GM23338 (cell line): ENCODE data around the gene FGD4. TPM values are rescaled to one million over a fixed set of nuclear protein-coding genes. Genes with fewer than 3 reads are reported as not detected.

Experiments used
- ATAC-seq: fragments of 200-7000 bp; cut with Tn5 transposase; 3 replicates; pipeline ENCODE4 v1.9.1; 2020
- DNase-seq: peaks from one replicate; pipeline ENCODE4 v3.0.0-alpha.2; 2015; ENCODE audit warnings: low spot score
- H2AFZ ChIP-seq: fragments of 200-600 bp; sonication (generic); 2 replicates; pipeline ENCODE4 v1.8.0; 2016; ENCODE audit warnings: antibody characterized with exemption, mild to moderate bottlenecking, moderate library complexity
- H3F3A ChIP-seq: fragments of 200-600 bp; sonication (generic); replicated peaks from 2 replicates; pipeline ENCODE4 v1.8.0; 2017; ENCODE audit warnings: antibody characterized with exemption, mixed run types, low read depth
- H3K27ac ChIP-seq: fragments of 200-600 bp; sonication (generic); 2 replicates; pipeline ENCODE4 v1.6.1; 2016; ENCODE audit warnings: low read depth
- H3K27me3 ChIP-seq: fragments of 200-600 bp; sonication (generic); 2 replicates; pipeline ENCODE4 v1.8.0; 2016; ENCODE audit warnings: mild to moderate bottlenecking, mixed run types, moderate library complexity; ENCODE audit not compliant: insufficient read depth
- H3K36me3 ChIP-seq: fragments of 200-600 bp; sonication (generic); 2 replicates; pipeline ENCODE4 v1.8.0; 2016; ENCODE audit warnings: mild to moderate bottlenecking; ENCODE audit not compliant: insufficient read depth
- H3K4me1 ChIP-seq: fragments of 200-600 bp; sonication (generic); 2 replicates; pipeline ENCODE4 v1.8.0; 2016; ENCODE audit warnings: mild to moderate bottlenecking, moderate library complexity; ENCODE audit not compliant: insufficient read depth
- H3K4me2 ChIP-seq: fragments of 200-600 bp; sonication (generic); 2 replicates; pipeline ENCODE4 v1.7.1; 2017; ENCODE audit warnings: mixed run types
- H3K4me3 ChIP-seq: fragments of 200-600 bp; sonication (generic); 2 replicates; pipeline ENCODE4 v1.6.1; 2016; ENCODE audit warnings: mixed run types
- H3K79me2 ChIP-seq: fragments of 200-600 bp; sonication (generic); replicated peaks from 2 replicates; pipeline ENCODE4 v1.8.0; 2017; ENCODE audit warnings: mild to moderate bottlenecking; ENCODE audit not compliant: insufficient read depth
- H3K9me2 ChIP-seq: fragments of 200-600 bp; sonication (generic); 2 replicates; pipeline ENCODE4 v1.8.0; 2017; ENCODE audit not compliant: insufficient read depth
- H4K20me1 ChIP-seq: fragments of 200-600 bp; sonication (generic); replicated peaks from 2 replicates; pipeline ENCODE4 v1.8.0; 2017; ENCODE audit warnings: mild to moderate bottlenecking; ENCODE audit not compliant: insufficient read depth
- H3K27ac Mint-ChIP-seq: 2 replicates; pipeline ENCODE4 v1.8.0; 2020; ENCODE audit warnings: inconsistent platforms, mild to moderate bottlenecking, moderate library complexity, mixed read lengths
- H3K27me3 Mint-ChIP-seq: 3 replicates; pipeline ENCODE4 v1.8.0; 2022; ENCODE audit warnings: low read depth, mild to moderate bottlenecking, moderate library complexity, mixed read lengths, inconsistent platforms; ENCODE audit not compliant: insufficient read depth, poor library complexity
- H3K36me3 Mint-ChIP-seq: 3 replicates; pipeline ENCODE4 v1.8.0; 2021; ENCODE audit warnings: low read depth, mild to moderate bottlenecking, inconsistent platforms, moderate library complexity, mixed read lengths
- H3K4me1 Mint-ChIP-seq: 3 replicates; pipeline ENCODE4 v1.8.0; 2020; ENCODE audit warnings: mild to moderate bottlenecking, inconsistent platforms, mixed read lengths
- H3K4me3 Mint-ChIP-seq: 3 replicates; pipeline ENCODE4 v1.8.0; 2021; ENCODE audit warnings: moderate library complexity, mild to moderate bottlenecking, inconsistent platforms, mixed read lengths
- H3K9me3 Mint-ChIP-seq: 3 replicates; pipeline ENCODE4 v1.8.0; 2020; ENCODE audit warnings: moderate library complexity, mild to moderate bottlenecking, inconsistent platforms, mixed read lengths
- CREB1 ChIP-seq: fragments of 250-450 bp; sonication (Bioruptor Pico); IDR thresholded peaks from 2 replicates; pipeline ENCODE4 v1.5.0; 2020; ENCODE audit warnings: low read depth, mild to moderate bottlenecking, moderate library complexity
- CTCF ChIP-seq, 2 experiments: fragments of 200-600 bp in 1 of 2; sonication (generic) in 1 of 2; conservative IDR thresholded peaks; 2 replicates each; pipeline versions ENCODE4 v1.5.1 to v1.6.1; 2016 to 2017; ENCODE audit warnings: antibody characterized with exemption in 2 of 2, low read depth in 2 of 2, mild to moderate bottlenecking in 2 of 2, moderate library complexity in 1 of 2
- EZH2 ChIP-seq: fragments of 200-600 bp; sonication (generic); IDR thresholded peaks from one replicate; pipeline ENCODE4 v1.8.0; 2017; ENCODE audit warnings: antibody characterized with exemption, mild to moderate bottlenecking, low read depth; ENCODE audit not compliant: unreplicated experiment
- EZH2phosphoT487 ChIP-seq: fragments of 200-600 bp; sonication (generic); IDR thresholded peaks from one replicate; pipeline ENCODE4 v1.8.1; 2018; ENCODE audit warnings: antibody characterized with exemption; ENCODE audit not compliant: unreplicated experiment
- JUNB ChIP-seq: IDR thresholded peaks from one replicate; pipeline ENCODE4 v1.6.1; 2016; ENCODE audit warnings: antibody characterized with exemption; ENCODE audit not compliant: unreplicated experiment
- NANOG ChIP-seq: IDR thresholded peaks from 2 replicates; pipeline ENCODE4 v1.6.1; 2016; ENCODE audit warnings: antibody characterized with exemption, borderline replicate concordance
- STAT1 ChIP-seq: IDR thresholded peaks from one replicate; pipeline ENCODE4 v1.6.1; 2016; ENCODE audit warnings: antibody characterized with exemption; ENCODE audit not compliant: unreplicated experiment
- ZNF114 ChIP-seq: fragments of 250-450 bp; sonication (Bioruptor Pico); IDR thresholded peaks from 2 replicates; pipeline ENCODE4 v1.5.0; 2020; ENCODE audit warnings: mild to moderate bottlenecking, moderate library complexity
- ZNF331 ChIP-seq: fragments of 250-450 bp; sonication (Bioruptor Pico); IDR thresholded peaks from 2 replicates; pipeline ENCODE4 v1.5.0; 2020; ENCODE audit warnings: low read depth, mild to moderate bottlenecking, moderate library complexity
- polyA plus RNA-seq: library from polyadenylated mRNA; unstranded; fragments of >200 nt; fragmentation: Nextera tagmentation; extraction: Ambion mirVana; gene quantifications from 2 replicates; pipeline ENCODE4 v1.2.1, GENCODE V29; 2016
- total RNA-seq: library from RNA; depleted of rRNA; stranded (reverse); fragments of >200 nt; shearing (Covaris generic); gene quantifications from 2 replicates; pipeline ENCODE4 v1.2.3, GENCODE V29; 2014
- TF ChIP-seq, protein P1 (sequence below): IDR thresholded peaks from 2 replicates; pipeline ENCODE4 v1.6.1; 2016; ENCODE audit warnings: antibody characterized with exemption
- TF ChIP-seq, protein P2 (sequence below): fragments of 250-450 bp; sonication (Bioruptor Pico); IDR thresholded peaks from 2 replicates; pipeline ENCODE4 v1.5.0; 2020; ENCODE audit warnings: mild to moderate bottlenecking, moderate library complexity

The FGD4 gene
- total and polyA plus RNA-seq, 2 experiments from 2014 or later: 24.3 to 54.3 TPM

DNA sequence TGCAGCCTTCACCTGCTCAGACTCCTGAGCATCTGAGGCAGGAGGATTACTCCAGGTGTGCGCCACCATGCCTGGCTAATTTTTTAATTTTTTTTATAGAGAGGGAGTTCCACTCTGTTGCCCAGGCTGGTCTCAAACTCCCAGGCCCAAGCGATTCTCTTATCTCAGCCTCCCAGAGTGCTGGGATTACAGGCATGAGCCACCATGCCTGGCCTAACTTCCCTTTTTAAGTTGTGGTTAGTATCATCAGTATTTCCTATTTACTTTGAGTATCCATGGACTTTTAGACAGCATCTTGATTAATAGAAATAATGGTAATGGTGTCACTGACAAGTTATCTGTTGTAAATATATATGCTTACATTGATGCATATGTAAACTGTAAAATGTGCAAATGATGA is 116.9 kb downstream of the FGD4 start:
- no peak for ATAC-seq
- Histone ChIP-seq H3K36me3 (no peaks in the 10 kb centered on the region), H3K9me2 (no peaks in the 10 kb centered on the region), H3K4me1 (peaks cover 39% of the 10 kb centered on the region), H3K27ac (no peak overlapping the region), H2AFZ (no peak overlapping the region), H3K79me2 (peaks cover 98% of the 10 kb centered on the region), H3K4me3 (no peak overlapping the region), H4K20me1 (peaks cover 28% of the 10 kb centered on the region), H3K27me3 (no peaks in the 10 kb centered on the region), H3K4me2 (no peak overlapping the region), H3F3A (no peaks in the 10 kb centered on the region)
- Mint-ChIP-seq H3K27me3 (peaks cover 2% of the 10 kb centered on the region), H3K36me3 (peaks cover 3% of the 10 kb centered on the region; the same call in 1 of the 3 replicates), H3K4me3 (no peak overlapping the region), H3K4me1 (peaks cover 45% of the 10 kb centered on the region), H3K9me3 (no peaks in the 10 kb centered on the region), H3K27ac (no peak overlapping the region)
- no peak for DNase-seq
- no peak for TF ChIP-seq STAT1

DNA sequence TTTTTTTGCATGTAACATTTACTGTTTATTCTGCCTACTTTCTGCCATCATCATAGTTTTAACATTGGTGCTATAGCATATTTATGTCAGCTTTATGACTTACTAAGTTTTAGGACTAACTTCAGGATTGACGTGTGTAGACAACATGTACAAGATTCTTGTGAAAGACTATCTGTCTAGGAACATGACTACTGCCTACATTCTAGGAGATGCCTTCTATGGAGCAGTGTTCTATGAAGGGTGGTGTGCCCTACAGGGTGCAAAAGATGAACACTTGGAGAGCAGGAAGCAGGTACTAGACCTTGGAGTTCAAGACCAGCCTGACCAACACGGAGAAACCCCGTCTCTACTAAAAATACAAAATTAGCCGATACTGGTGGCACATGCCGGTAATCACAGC is 118.6 kb downstream of the FGD4 start:
- Mint-ChIP-seq H3K36me3 (peaks cover 3% of the 10 kb centered on the region; the same call in 1 of the 3 replicates), H3K27ac (no peak overlapping the region), H3K4me3 (no peak overlapping the region), H3K4me1 (peaks cover 55% of the 10 kb centered on the region), H3K27me3 (peaks cover 4% of the 10 kb centered on the region), H3K9me3 (no peaks in the 10 kb centered on the region)
- ATAC-seq: no peak
- Histone ChIP-seq H3F3A (no peaks in the 10 kb centered on the region), H3K4me1 (peaks cover 57% of the 10 kb centered on the region), H2AFZ (no peak overlapping the region), H3K27me3 (no peaks in the 10 kb centered on the region), H3K27ac (no peak overlapping the region), H4K20me1 (peaks cover 20% of the 10 kb centered on the region), H3K4me2 (no peak overlapping the region), H3K4me3 (no peak overlapping the region), H3K36me3 (no peaks in the 10 kb centered on the region), H3K79me2 (peaks cover 98% of the 10 kb centered on the region), H3K9me2 (no peaks in the 10 kb centered on the region)
- DNase-seq: no peak
- TF ChIP-seq CTCF (conservative IDR thresholded peaks at IDR 0.05; ENCODE audit: low read depth in 2 of 2) (no peak), NANOG (no peak), EZH2 (no peak), ZNF331 (CRISPR knock-in tag) (no peak), JUNB (no peak), EZH2phosphoT487 (no peak), CREB1 (CRISPR knock-in tag) (no peak), STAT1 (no peak), ZNF114 (CRISPR knock-in tag) (no peak)
- TF ChIP-seq, protein P1, sequence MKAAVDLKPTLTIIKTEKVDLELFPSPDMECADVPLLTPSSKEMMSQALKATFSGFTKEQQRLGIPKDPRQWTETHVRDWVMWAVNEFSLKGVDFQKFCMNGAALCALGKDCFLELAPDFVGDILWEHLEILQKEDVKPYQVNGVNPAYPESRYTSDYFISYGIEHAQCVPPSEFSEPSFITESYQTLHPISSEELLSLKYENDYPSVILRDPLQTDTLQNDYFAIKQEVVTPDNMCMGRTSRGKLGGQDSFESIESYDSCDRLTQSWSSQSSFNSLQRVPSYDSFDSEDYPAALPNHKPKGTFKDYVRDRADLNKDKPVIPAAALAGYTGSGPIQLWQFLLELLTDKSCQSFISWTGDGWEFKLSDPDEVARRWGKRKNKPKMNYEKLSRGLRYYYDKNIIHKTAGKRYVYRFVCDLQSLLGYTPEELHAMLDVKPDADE: no peak
- TF ChIP-seq, protein P2, sequence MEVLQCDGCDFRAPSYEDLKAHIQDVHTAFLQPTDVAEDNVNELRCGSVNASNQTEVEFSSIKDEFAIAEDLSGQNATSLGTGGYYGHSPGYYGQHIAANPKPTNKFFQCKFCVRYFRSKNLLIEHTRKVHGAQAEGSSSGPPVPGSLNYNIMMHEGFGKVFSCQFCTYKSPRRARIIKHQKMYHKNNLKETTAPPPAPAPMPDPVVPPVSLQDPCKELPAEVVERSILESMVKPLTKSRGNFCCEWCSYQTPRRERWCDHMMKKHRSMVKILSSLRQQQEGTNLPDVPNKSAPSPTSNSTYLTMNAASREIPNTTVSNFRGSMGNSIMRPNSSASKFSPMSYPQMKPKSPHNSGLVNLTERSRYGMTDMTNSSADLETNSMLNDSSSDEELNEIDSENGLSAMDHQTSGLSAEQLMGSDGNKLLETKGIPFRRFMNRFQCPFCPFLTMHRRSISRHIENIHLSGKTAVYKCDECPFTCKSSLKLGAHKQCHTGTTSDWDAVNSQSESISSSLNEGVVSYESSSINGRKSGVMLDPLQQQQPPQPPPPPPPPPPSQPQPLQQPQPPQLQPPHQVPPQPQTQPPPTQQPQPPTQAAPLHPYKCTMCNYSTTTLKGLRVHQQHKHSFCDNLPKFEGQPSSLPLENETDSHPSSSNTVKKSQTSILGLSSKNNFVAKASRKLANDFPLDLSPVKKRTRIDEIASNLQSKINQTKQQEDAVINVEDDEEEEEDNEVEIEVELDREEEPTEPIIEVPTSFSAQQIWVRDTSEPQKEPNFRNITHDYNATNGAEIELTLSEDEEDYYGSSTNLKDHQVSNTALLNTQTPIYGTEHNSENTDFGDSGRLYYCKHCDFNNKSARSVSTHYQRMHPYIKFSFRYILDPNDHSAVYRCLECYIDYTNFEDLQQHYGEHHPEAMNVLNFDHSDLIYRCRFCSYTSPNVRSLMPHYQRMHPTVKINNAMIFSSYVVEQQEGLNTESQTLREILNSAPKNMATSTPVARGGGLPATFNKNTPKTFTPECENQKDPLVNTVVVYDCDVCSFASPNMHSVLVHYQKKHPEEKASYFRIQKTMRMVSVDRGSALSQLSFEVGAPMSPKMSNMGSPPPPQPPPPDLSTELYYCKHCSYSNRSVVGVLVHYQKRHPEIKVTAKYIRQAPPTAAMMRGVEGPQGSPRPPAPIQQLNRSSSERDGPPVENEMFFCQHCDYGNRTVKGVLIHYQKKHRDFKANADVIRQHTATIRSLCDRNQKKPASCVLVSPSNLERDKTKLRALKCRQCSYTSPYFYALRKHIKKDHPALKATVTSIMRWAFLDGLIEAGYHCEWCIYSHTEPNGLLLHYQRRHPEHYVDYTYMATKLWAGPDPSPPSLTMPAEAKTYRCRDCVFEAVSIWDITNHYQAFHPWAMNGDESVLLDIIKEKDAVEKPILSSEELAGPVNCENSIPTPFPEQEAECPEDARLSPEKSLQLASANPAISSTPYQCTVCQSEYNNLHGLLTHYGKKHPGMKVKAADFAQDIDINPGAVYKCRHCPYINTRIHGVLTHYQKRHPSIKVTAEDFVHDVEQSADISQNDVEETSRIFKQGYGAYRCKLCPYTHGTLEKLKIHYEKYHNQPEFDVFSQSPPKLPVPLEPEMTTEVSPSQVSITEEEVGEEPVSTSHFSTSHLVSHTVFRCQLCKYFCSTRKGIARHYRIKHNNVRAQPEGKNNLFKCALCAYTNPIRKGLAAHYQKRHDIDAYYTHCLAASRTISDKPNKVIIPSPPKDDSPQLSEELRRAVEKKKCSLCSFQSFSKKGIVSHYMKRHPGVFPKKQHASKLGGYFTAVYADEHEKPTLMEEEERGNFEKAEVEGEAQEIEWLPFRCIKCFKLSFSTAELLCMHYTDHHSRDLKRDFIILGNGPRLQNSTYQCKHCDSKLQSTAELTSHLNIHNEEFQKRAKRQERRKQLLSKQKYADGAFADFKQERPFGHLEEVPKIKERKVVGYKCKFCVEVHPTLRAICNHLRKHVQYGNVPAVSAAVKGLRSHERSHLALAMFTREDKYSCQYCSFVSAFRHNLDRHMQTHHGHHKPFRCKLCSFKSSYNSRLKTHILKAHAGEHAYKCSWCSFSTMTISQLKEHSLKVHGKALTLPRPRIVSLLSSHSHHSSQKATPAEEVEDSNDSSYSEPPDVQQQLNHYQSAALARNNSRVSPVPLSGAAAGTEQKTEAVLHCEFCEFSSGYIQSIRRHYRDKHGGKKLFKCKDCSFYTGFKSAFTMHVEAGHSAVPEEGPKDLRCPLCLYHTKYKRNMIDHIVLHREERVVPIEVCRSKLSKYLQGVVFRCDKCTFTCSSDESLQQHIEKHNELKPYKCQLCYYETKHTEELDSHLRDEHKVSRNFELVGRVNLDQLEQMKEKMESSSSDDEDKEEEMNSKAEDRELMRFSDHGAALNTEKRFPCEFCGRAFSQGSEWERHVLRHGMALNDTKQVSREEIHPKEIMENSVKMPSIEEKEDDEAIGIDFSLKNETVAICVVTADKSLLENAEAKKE (CRISPR knock-in tag): no peak
